NCI-H2029 treated with DMSO at 0.1 percent for 48 hours (cell line): Measurements from ENCODE around the gene WWP2.
"Not testable (repeated sequence)": the region's sequence is repeated elsewhere in the genome, so short reads cannot be mapped to it uniquely, and the experiment has no call there.

ENCODE experiments used
- DNase-seq: peaks from one replicate; lab custom pipeline; 2025; lab: John Stamatoyannopoulos, UW

Gene WWP2

GRCh38 chr16:69943241-69944036 is 181.3 kb downstream of the WWP2 start:
- not testable (repeated sequence) for DNase-seq

GRCh38 chr16:69950411-69950810 is 188.3 kb downstream of the WWP2 start:
- DNase-seq: not testable (repeated sequence)

GRCh38 chr16:69951017-69951671 is 189.0 kb downstream of the WWP2 start, which contains the start of gene CLEC18A:
CLEC18A (plus strand) TSS chr16:69951334; CDS start chr16:69951367, 33 bp downstream.
- not testable (repeated sequence) for DNase-seq

GRCh38 chr16:69951672-69952031 is 189.5 kb downstream of the WWP2 start:
- not testable (repeated sequence) for DNase-seq

- DNase-seq: not testable (repeated sequence)
Observed at GRCh38 chr16:69952116-69952515, 190.0 kb downstream of the WWP2 start.

- not testable (repeated sequence) for DNase-seq
Observed at GRCh38 chr16:69952572-69953355, 190.6 kb downstream of the WWP2 start.

- not testable (repeated sequence) for DNase-seq
Observed at GRCh38 chr16:69954241-69954640, 192.1 kb downstream of the WWP2 start.

- not testable (repeated sequence) for DNase-seq
Observed at GRCh38 chr16:69963312-69963711, 201.2 kb downstream of the WWP2 start.

- DNase-seq: not testable (repeated sequence)
Observed at GRCh38 chr16:69964960-69965660, 203.0 kb downstream of the WWP2 start.

- not testable (repeated sequence) for DNase-seq
Observed at GRCh38 chr16:69965661-69966054, 203.5 kb downstream of the WWP2 start.

- DNase-seq: not testable (repeated sequence)
Observed at GRCh38 chr16:69967688-69968087, 205.6 kb downstream of the WWP2 start.

- DNase-seq: not testable (repeated sequence)
Observed at GRCh38 chr16:69968125-69968524, 206.0 kb downstream of the WWP2 start.

GRCh38 chr16:69969657-69970056 is 207.5 kb downstream of the WWP2 start:
- not testable (repeated sequence) for DNase-seq

GRCh38 chr16:69972120-69972519 is 210.0 kb downstream of the WWP2 start:
- DNase-seq: not testable (repeated sequence)

GRCh38 chr16:69972935-69973334 is 210.8 kb downstream of the WWP2 start:
- not testable (repeated sequence) for DNase-seq

- DNase-seq: not testable (repeated sequence)
Observed at GRCh38 chr16:69985196-69985595, 223.1 kb downstream of the WWP2 start.
